Type B pancreatic cell (in vitro differentiated cells): ENCODE results near the gene DHRS2. TPM values are rescaled to one million over a fixed set of nuclear protein-coding genes. Genes with fewer than 3 reads are reported as not detected.

Experiments
- DNase-seq: peaks from one replicate; pipeline ENCODE4 v3.0.0; 2021; ENCODE audit warnings: mixed read lengths; ENCODE audit not compliant: unreplicated experiment; ENCODE audit errors: extremely low spot score
- H3K27ac Mint-ChIP-seq: 2 replicates; pipeline ENCODE4 v1.8.0; 2021; ENCODE audit warnings: mild to moderate bottlenecking, mixed read lengths
- H3K27me3 Mint-ChIP-seq: 2 replicates; pipeline ENCODE4 v1.8.0; 2021; ENCODE audit warnings: mixed read lengths
- H3K36me3 Mint-ChIP-seq: 2 replicates; pipeline ENCODE4 v1.8.0; 2021; ENCODE audit warnings: mixed read lengths
- H3K4me1 Mint-ChIP-seq: one replicate; pipeline ENCODE4 v1.8.0; 2021; ENCODE audit warnings: mixed read lengths; ENCODE audit not compliant: unreplicated experiment
- H3K4me3 Mint-ChIP-seq: 2 replicates; pipeline ENCODE4 v1.8.0; 2021; ENCODE audit warnings: mild to moderate bottlenecking, mixed read lengths
- H3K9me3 Mint-ChIP-seq: 2 replicates; pipeline ENCODE4 v1.8.0; 2021; ENCODE audit warnings: mixed read lengths
- total RNA-seq: library from RNA; stranded (reverse); gene quantifications from 2 replicates; pipeline ENCODE4 v1.2.1, GENCODE V29; 2021; ENCODE audit warnings: low replicate concordance
- TF ChIP-seq, protein P1 (sequence below): fragments of 200-600 bp; sonication (generic); conservative IDR thresholded peaks from 2 replicates; pipeline ENCODE4 v1.5.0; 2021; ENCODE audit warnings: antibody characterized with exemption, mild to moderate bottlenecking

The DHRS2 gene
- total RNA-seq, 1 donor from 2014 or later, result 1.4 TPM

DNA sequence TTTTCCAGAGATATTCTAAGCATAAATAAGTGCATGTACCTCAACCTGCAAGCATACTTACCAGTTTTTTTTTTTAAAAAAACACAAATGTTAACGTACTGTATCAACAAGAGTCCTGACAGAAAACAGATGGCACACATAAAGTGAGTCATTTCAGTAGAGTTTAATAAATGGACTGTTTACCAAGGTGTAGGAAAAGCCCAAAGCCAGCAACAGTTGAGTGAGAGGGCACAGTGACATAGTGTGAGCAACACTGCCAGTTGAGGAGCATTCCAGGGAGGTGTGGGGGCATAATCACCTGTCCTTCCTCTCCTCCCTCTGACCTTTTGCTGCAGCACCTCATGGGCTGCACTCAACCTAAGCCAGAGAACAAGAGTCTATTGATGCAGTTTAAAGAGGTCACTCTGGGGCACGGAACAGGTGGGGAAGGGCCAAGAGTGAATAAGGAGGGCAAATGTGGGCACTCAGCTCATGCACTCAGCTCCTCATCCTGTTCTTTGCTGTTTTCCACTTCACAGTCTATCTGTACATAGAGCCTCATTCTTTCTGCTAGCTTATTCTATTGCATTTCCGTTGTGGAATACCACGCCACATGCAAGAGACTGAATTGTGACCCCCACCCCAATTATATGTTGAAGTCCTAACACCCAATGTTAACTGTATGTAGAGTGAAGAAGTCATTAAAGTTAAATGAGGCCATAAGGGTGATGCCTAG, 29.3 kb downstream of the DHRS2 start:
- Mint-ChIP-seq H3K27ac (peak overlapping the region; percentile 23), H3K4me1 (no peaks in the 10 kb centered on the region), H3K27me3 (peaks cover 3% of the 10 kb centered on the region)

GRCh38 chr14:23667134-23667533, 31.0 kb downstream of the DHRS2 start:
- Mint-ChIP-seq H3K9me3 (peaks cover 16% of the 10 kb centered on the region), H3K27ac (no peak overlapping the region), H3K27me3 (peaks cover 3% of the 10 kb centered on the region), H3K4me1 (no peaks in the 10 kb centered on the region), H3K4me3 (no peak overlapping the region), H3K36me3 (no peaks in the 10 kb centered on the region)
- no peak for DNase-seq
- TF ChIP-seq, protein P1, sequence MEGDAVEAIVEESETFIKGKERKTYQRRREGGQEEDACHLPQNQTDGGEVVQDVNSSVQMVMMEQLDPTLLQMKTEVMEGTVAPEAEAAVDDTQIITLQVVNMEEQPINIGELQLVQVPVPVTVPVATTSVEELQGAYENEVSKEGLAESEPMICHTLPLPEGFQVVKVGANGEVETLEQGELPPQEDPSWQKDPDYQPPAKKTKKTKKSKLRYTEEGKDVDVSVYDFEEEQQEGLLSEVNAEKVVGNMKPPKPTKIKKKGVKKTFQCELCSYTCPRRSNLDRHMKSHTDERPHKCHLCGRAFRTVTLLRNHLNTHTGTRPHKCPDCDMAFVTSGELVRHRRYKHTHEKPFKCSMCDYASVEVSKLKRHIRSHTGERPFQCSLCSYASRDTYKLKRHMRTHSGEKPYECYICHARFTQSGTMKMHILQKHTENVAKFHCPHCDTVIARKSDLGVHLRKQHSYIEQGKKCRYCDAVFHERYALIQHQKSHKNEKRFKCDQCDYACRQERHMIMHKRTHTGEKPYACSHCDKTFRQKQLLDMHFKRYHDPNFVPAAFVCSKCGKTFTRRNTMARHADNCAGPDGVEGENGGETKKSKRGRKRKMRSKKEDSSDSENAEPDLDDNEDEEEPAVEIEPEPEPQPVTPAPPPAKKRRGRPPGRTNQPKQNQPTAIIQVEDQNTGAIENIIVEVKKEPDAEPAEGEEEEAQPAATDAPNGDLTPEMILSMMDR, result no peak

More for the DNA sequence above, 29.3 kb downstream of the DHRS2 start:
- H3K9me3 Mint-ChIP-seq, result peaks cover 11% of the 10 kb centered on the region
- TF ChIP-seq, protein P1, result no peak
- H3K36me3 Mint-ChIP-seq, result no peaks in the 10 kb centered on the region
- no peak for DNase-seq
- H3K4me3 Mint-ChIP-seq, result no peak overlapping the region

- Mint-ChIP-seq H3K27me3 (no peaks in the 10 kb centered on the region), H3K36me3 (no peaks in the 10 kb centered on the region), H3K27ac (no peak overlapping the region), H3K4me1 (no peaks in the 10 kb centered on the region), H3K9me3 (peaks cover 18% of the 10 kb centered on the region), H3K4me3 (no peak overlapping the region)
- DNase-seq, result no peak
- TF ChIP-seq, protein P1, result no peak
These were observed 33.3 kb downstream of the DHRS2 start for GRCh38 chr14:23669441-23669840.

DNA sequence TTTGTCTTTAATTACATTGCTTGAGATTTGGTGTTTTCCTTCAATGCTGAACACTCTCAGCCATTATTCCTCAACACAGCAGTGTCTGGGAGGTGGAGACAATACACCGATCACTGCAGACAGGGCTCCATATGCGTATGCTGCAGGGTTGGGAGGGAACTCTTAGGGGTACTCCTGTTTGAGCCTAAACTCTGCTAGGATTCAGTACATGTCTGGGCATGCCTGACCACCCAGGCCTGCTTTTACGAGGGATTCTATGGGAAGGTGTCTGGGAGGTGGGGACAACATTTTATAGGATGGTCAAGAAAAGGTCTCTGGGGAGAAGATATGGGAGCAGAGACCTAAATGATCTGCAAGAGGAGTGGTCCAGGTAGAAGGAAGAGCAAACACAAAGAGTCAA, 34.3 kb downstream of the DHRS2 start:
- DNase-seq, result no peak
- Mint-ChIP-seq H3K4me1 (no peaks in the 10 kb centered on the region), H3K9me3 (peaks cover 18% of the 10 kb centered on the region), H3K4me3 (no peak overlapping the region), H3K27me3 (no peaks in the 10 kb centered on the region), H3K36me3 (no peaks in the 10 kb centered on the region), H3K27ac (peak overlapping the region; percentile 20)
- TF ChIP-seq, protein P1, result no peak

DNA sequence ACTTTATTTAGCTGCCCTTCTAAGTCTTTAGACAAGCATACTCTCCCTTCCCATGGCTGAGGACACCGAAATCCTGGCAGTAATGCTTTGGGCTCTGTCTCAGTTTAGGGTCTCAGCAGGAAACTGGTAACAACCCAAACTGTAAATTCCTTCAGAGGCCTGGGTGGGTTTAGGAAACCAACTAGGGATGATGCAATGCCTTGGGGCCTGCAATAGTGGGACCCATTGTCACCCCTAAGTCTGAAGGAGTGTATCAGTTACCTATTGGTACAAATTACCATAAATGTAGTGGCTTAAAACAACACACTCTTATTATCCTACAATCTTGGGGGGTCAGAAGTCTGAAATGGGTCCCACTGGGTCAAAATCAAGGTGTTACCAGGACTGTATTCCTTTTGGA, 36.0 kb downstream of the DHRS2 start:
- Mint-ChIP-seq H3K4me3 (no peak overlapping the region), H3K27me3 (no peaks in the 10 kb centered on the region), H3K9me3 (peaks cover 18% of the 10 kb centered on the region), H3K36me3 (no peaks in the 10 kb centered on the region), H3K27ac (no peak overlapping the region), H3K4me1 (no peaks in the 10 kb centered on the region)
- DNase-seq, result no peak
- TF ChIP-seq, protein P1, result no peak
